Hindlimb muscle (tissue), 1 donor: ENCODE results near the gene YIPF5. TPM values are rescaled to one million over a fixed set of nuclear protein-coding genes. Genes with fewer than 3 reads are reported as not detected.

Experiments
- DNase-seq: peaks from one replicate; pipeline ENCODE4 v3.0.0-alpha.2; 2013
- polyA plus RNA-seq: library from polyadenylated mRNA; unstranded; fragments of 120-200 nt; gene quantifications from one replicate; pipeline ENCODE4 v1.2.1, GENCODE V29; 2013; ENCODE audit not compliant: insufficient read length

YIPF5 gene
- polyA plus RNA-seq = 36.0 TPM

DNA sequence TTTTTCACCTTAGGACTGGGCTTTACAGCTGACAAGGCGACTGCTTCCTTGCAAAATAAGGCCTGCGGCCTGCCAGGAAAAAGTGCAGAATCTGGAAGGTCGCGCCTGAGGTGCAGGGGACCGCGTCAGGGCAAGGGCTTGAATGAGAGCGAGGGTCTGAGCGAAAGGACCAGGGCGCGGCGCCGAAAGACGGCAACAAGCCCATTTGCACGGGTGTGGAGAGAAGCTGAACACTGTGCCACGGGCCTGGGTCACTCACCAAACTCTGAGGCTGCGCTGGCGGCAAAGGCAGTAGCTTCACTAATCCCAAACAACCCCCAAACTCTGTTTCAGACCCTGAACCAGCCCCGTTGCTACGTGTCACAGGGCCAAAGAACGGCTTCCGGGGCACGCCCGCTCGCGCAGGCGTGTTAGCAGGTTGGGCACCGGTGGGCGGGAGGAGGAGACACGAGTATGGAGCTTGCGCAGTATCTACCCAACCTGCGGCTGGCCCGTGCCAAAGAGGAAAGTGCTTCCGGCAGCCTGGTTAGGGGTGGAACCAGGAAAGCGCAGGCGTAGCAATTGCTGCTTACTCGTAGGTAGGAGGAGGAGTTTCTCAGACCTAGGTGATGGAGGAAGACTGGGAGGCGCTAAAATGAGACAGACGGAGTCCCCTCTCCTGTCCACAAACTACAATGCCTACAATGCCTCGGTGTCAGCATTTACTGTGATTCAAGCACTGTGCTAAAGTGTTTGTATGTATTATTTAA lies at the start of gene YIPF5, which contains the start of gene KCTD16:
Gene YIPF5, minus strand, starts transcription at position 384 of the 749 bp plus-strand sequence. CDS start 704 bp downstream, outside the sequence.
Gene KCTD16, plus strand, starts transcription at position 598 of the 749 bp plus-strand sequence.
- peak; percentile 95 for DNase-seq

- DNase-seq = no peak
These were observed 49.4 kb upstream of the YIPF5 start for GRCh38 chr5:144219869-144220268.

GRCh38 chr5:144210655-144211054 lies 40.2 kb upstream of the YIPF5 start:
- DNase-seq = no peak

DNA sequence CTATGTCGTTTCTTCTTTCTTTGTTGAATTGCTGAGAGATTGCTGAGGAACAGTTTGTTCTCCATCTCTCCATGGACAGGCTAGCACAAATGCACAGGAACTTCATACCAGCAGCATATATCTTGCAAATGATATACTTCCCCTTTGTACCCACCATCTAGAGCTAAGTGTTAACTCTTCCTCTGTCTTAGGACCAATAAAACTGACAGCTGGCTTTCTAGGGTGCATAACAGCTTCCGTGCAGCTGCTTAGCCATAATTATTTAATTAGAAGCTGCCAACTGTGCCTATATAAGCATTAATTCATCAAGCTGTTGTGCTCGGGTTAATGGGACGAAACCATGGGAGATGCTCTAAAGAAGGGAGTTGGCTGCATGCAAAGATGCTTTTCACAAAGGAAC lies 38.9 kb upstream of the YIPF5 start:
- no peak for DNase-seq

DNA sequence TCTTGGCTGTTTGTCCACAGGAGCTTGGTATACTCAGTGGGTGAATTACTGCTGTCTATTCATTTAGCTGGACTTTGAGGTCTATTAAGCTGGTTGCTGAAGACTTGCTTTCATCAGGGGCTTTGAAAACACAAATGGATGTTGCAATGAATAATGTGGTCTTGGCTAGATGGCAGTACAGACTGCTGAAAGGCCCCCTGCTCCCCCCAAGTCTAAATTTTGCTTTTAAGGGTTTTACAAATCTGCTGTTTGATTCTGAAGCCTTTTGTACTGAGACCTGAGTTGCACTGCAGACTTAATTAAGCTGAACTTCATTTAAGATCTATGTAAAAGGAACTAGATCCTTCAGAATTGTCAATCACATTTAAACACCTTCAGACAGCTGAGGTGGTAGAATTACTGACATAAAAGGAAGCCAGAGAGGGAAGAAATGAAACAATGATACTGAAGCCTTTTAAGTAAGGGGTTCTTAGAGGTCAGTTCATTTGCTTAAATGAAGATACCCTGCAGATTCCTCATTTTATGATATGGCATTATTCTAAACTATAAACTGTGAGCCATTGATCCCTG lies 37.5 kb upstream of the YIPF5 start:
- no peak for DNase-seq

GRCh38 chr5:144206141-144206540 lies 35.7 kb upstream of the YIPF5 start:
- no peak for DNase-seq

DNA sequence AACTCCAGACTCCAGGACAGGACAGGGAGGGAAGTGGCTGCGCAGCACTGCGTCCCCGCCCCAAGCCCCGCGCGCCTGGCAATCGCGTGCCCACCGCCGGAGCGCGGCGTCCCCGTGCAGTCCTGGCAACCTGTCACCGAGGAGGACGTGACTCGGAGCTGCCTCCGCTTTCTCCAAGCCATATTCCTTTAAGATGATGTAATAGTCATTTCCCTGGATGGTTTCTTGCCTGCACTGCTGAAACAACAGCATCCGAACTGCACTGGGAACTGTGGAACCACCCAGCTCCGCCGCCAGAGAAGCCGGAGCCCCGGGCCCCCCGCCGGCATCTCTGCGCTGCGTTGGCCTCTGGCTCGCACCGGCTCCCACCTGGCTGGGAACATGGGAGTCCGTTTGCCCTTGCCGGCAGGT lies 34.7 kb upstream of the YIPF5 start:
- peak; percentile 19 for DNase-seq

DNA sequence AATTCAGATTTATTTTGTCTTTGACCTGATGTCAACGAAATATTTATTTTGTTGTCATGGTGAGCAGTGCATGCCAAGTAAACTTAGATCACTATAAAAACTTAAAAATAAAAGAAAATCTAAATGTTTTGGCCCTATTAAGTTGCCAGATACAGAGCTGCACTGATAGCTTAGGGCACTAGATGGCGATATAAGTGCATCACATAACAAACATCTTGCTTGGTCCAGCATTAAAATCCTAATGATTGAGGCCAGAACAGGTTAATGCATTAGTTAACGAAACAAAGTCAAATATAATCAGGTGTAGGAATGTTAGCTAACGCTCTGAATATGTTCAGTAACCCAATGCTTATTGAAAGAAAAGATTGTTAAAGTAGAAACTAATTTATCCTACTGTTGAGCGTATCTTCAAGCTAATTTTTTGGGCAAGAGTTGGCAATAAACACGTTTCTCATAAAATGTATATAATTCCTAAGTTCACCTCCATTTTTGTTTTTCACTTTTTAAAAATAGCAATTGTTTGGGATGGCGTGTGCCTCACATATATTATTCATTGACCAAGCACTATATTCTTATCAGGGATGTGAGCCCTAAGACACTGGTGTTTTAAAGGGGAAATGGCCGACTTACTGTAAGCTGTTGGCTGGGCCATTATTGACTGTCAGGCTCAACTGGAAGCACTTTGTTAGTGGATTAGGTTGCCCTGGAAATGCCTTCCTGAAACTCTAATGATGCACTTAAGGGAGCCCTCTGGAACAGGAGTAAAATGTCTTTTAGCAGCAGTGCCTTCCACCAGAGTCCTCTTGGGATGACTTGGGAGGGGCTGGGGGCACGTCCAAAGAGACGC lies 33.5 kb upstream of the YIPF5 start:
- peak; percentile 55 for DNase-seq

DNA sequence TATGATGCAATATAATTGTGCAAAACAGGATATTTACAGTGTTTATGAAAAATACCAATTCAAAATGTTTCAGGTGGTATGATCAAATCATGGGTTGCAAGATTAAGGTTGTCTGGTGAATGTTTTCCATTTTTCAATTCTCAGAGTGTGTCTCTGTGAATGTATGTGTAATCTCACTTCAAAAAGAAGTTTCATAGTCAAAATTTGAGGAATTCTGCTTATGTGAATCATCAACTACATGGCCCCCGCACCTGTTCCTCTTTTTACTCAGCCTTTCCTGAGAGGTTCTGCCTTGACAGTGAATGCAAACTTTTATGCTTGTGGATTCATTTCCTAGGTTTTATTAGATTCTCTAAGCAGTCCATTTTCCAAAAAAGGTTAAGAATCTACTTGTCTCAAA lies 32.3 kb upstream of the YIPF5 start:
- DNase-seq = no peak

GRCh38 chr5:144202072-144202471 lies 31.6 kb upstream of the YIPF5 start:
- DNase-seq = no peak

- no peak for DNase-seq
These were observed 31.1 kb upstream of the YIPF5 start for GRCh38 chr5:144201588-144201987.

DNA sequence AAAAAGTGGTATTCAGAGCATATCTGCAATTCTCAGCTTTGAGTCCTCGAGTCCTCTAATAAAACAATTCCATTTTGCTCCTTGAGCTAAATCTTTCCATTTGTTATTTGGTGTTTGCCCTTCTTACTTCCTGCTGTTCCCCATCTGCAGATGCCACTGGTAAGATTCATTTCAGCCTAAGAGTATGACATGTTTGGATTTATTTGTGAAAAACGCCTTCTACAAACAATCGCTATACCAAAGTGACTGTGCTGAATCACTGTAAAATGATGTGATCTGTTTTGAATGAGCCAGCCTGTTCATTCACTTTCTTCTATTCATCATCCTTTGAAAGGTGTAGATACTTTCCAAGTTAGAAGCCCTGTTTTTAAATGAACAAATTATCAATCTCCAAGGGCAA lies 27.9 kb upstream of the YIPF5 start:
- DNase-seq = no peak

DNA sequence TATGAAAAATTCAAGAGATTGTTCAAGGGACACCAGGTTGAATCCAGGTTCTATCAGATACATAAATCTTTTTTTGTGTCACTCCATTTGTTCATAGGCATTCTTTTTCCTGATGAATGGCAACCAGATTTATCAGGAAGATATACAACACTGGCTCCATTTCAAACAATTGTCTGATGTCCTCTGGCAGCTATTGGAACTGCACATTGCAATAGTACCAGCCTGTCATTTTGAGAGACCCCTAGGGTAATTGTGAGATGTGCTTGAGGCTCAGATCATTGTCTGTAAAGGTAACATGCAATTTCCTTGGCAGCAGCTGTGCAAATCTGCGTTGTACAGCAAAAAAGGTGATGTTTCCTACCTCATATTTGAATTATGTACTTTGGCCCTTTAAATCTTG lies 26.2 kb upstream of the YIPF5 start:
- DNase-seq = no peak

DNA sequence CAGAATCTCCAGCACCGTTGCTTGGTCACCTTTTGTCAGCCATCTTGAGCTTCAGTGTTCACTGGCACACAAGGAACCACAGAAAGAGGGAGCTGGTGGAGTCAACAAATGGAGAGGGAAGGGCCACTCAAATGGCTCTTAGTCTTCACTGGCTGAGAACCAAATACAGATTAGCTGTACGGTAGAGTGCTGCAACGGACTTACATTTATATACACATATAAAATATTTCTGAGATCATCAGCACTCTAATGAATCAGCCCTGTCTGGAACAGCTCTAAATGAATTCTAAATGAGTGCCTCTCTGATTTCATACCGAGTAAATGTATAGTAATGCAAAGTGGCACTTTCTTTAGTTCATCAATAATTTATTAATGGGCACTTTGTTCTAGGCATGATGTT lies 25.0 kb upstream of the YIPF5 start:
- DNase-seq = no peak

GRCh38 chr5:144194144-144194543 lies 23.7 kb upstream of the YIPF5 start:
- no peak for DNase-seq

GRCh38 chr5:144192661-144193060 lies 22.2 kb upstream of the YIPF5 start:
- DNase-seq = no peak

DNA sequence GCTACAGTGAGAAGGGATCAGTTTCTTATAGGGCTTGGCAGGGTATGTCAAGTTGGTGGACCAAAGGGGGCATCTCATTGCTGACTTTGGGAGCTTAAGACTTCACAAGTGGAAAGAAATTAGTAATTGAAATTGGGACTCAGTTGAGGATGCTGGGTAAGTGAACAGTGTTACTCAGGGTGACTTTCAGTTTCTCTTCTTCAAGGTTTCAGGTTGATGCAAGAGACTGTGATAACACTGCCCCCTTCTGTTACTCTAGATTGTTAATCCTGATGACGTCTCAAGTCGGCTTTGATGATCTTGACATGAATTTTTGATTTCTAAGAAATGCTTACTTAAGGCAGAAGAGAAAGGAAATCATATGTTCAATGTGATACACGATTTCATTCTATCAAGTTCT lies 21.5 kb upstream of the YIPF5 start:
- no peak for DNase-seq

GRCh38 chr5:144191531-144191930 lies 21.1 kb upstream of the YIPF5 start:
- DNase-seq = no peak

- no peak for DNase-seq
These were observed 19.5 kb upstream of the YIPF5 start for GRCh38 chr5:144189800-144190429.

DNA sequence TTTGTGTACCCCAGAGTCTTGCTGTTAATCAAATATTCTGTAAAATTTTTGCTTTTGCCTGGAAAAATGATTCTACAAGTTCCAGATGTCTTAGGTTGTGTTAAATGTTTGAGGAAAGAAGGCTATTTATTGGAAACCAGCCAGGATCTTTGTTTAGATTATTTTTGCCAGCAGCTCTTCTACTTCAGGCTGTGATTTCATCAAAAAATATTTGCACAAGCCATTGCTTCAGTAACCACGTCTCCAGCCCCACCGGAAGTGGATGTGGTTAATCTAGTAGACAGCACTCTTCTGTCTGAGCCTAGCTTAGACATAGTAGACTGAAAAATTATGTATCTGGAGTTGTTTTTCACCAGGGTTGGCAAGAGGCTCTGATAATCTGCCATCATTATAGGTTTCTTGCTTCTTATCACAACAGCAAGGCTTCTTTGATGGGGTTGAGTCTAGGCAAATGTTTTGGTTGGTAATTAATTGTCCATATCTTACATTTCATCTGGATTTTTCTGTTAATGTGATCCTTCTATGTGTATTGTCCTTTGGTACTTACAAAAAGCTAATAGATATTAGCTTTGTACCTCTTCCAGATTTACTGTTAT lies 17.3 kb upstream of the YIPF5 start:
- peak; percentile 21 for DNase-seq

- DNase-seq = no peak
These were observed 12.9 kb upstream of the YIPF5 start for GRCh38 chr5:144183254-144183889.

DNA sequence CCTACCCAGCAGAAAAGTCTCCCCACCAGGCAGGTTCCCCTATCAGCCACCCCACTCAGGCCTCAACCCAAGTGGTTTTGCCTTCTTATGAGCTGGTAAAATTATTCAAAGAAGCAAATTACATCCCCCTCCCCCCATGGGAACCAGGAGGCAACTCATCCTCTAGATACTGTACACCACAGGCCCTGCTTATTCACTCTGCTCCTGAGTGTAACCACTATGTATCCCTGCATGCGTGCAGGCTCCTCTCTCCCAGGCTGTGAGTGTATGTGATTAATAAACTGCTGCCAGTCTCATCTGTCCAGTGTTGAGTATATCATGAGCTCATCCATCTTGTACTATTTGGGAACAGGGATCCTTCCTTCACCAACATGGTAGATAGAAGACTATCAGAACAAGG lies 8.8 kb upstream of the YIPF5 start:
- DNase-seq = no peak
